Panc1 (cell line): ENCODE measurements around the gene GAS2. TPM values are rescaled to one million over a fixed set of nuclear protein-coding genes. Genes with fewer than 3 reads are reported as not detected.

ENCODE experiments used
- ATAC-seq: fragments of 200-7000 bp; cut with Tn5 transposase; 2 replicates; pipeline ENCODE4 v1.9.1; 2020; ENCODE audit warnings: mild to moderate bottlenecking, moderate library complexity
- BruUV-seq: library from RNA; stranded (reverse); fragments of 400-500 nt; replicated peaks from 2 replicates; lab custom pipeline; 2021; lab: Mats Ljungman, UMichigan
- CTCF ChIA-PET: fragments of 300-600 bp; sonication (Branson Sonifier 250); formaldehyde crosslinking; loops from one replicate; lab custom pipeline; 2022; ENCODE audit warnings: antibody characterized with exemption; lab: Charles Lee
- POLR2A ChIA-PET: fragments of 300-600 bp; sonication (Branson Sonifier 250); formaldehyde crosslinking; loops from one replicate; lab custom pipeline; 2022; ENCODE audit warnings: antibody characterized with exemption; lab: Charles Lee
- DNase-seq: peaks from one replicate; pipeline ENCODE4 v3.0.0-alpha.2; 2010; ENCODE audit warnings: low read depth, low spot score
- H3K27ac ChIP-seq: 2 replicates; pipeline ENCODE4 v1.5.1; 2011; ENCODE audit warnings: mild to moderate bottlenecking, low read length, inconsistent platforms
- H3K27me3 ChIP-seq: fragments of 200-500 bp; sonication (Bioruptor generic); 2 replicates; pipeline ENCODE4 v1.6.0; 2014; ENCODE audit warnings: low read length, inconsistent platforms; ENCODE audit not compliant: control insufficient read depth, insufficient read depth
- H3K36me3 ChIP-seq: fragments of 200-500 bp; sonication (Bioruptor generic); 2 replicates; pipeline ENCODE4 v1.5.1; 2014; ENCODE audit warnings: inconsistent platforms, mild to moderate bottlenecking, low read length, moderate library complexity; ENCODE audit not compliant: control insufficient read depth, insufficient read depth
- H3K4me1 ChIP-seq: 2 replicates; pipeline ENCODE4 v1.5.1; 2011; ENCODE audit warnings: inconsistent platforms, mild to moderate bottlenecking, low read length, moderate library complexity; ENCODE audit not compliant: control insufficient read depth, insufficient read depth
- H3K4me3 ChIP-seq, 2 experiments: 2 replicates each; pipeline ENCODE4 v1.5.1; 2011 to 2012; ENCODE audit warnings: low read depth in 2 of 2, low read length in 2 of 2, mild to moderate bottlenecking in 2 of 2, inconsistent platforms in 1 of 2, moderate library complexity in 1 of 2
- H3K9me3 ChIP-seq: fragments of 200-500 bp; sonication (Bioruptor generic); 2 replicates; pipeline ENCODE4 v1.5.1; 2014; ENCODE audit warnings: low read depth, mild to moderate bottlenecking, inconsistent platforms, low read length, moderate library complexity; ENCODE audit not compliant: control insufficient read depth, insufficient read depth
- POLR2AphosphoS5 ChIP-seq: IDR thresholded peaks from 2 replicates; pipeline ENCODE4 v1.6.1; 2012; ENCODE audit warnings: mild to moderate bottlenecking, low read depth, low read length, moderate library complexity
- SIN3A ChIP-seq: IDR thresholded peaks from 2 replicates; pipeline ENCODE4 v1.6.1; 2012; ENCODE audit warnings: low read depth, mild to moderate bottlenecking, low read length, moderate library complexity, borderline replicate concordance; ENCODE audit not compliant: insufficient read depth
- TCF7L2 ChIP-seq: IDR thresholded peaks from 2 replicates; pipeline ENCODE4 v1.6.1; 2011; ENCODE audit warnings: mild to moderate bottlenecking, low read depth, low read length, inconsistent platforms
- in situ Hi-C: cut with HindIII; loops from 2 replicates; pipeline ENCODE4 v1.10.0; 2016; ENCODE audit warnings: low sequenced_read_pairs, low pct_unique_long_range_greater_than_20kb
- intact Hi-C: fragments of 100-400 bp; cut with micrococcal nuclease; formaldehyde crosslinking; loops from one replicate; pipeline ENCODE4 v1.10.0; 2022; ENCODE audit not compliant: unreplicated experiment
- total RNA-seq: library from RNA; stranded (reverse); gene quantifications from one replicate; pipeline ENCODE4 v1.2.1, GENCODE V29; 2021; ENCODE audit not compliant: unreplicated experiment
- TF ChIP-seq, protein P1 (sequence below): fragments of 450-650 bp; IDR thresholded peaks from 2 replicates; pipeline ENCODE4 v1.5.1; 2017; ENCODE audit warnings: mild to moderate bottlenecking
- TF ChIP-seq, protein P2 (sequence below), 2 experiments: IDR thresholded peaks; 2 replicates each; pipeline ENCODE4 v1.6.1; 2011 to 2012; ENCODE audit warnings: low read depth in 2 of 2, control low read depth in 1 of 2, low read length in 1 of 2, mild to moderate bottlenecking in 1 of 2, moderate library complexity in 1 of 2; ENCODE audit not compliant: insufficient read depth in 1 of 2

GAS2 gene
- total RNA-seq, 1 experiment from 2014 or later, result 0.87 TPM

DNA sequence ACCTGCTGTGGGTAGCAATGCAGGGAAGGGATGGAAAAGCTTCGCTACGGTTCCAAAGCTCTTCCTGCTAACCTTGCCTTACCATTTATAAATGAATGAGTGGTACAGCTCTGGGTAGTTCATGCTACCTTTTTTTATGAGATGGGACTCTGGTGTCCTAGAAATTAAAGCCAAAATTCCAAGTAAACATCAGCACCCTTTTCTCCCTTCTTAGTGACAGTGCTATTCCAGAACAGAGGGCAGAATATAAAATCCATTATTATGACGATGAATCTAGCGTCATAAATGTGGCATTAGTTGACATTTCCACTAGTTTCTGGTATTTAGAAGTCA lies 163.6 kb downstream of the GAS2 start:
- Histone ChIP-seq H3K27ac (no peak overlapping the region), H3K4me1 (peaks cover 3% of the 10 kb centered on the region; the same call in 1 of the 2 replicates), H3K4me3 (peak overlapping the region; percentile 60 to 82), H3K9me3 (no peaks in the 10 kb centered on the region), H3K36me3 (no peaks in the 10 kb centered on the region; the same call in 1 of the 2 replicates), H3K27me3 (no peaks in the 10 kb centered on the region)
- ChIA-PET POLR2A (no interaction called here), CTCF (interaction anchor here (0.6 to 0.7 kb wide), 3 partner anchors 38 to 497 kb away, joined by 3 to 5 read pairs (median 3); no protein-coding TSS in a partner anchor)
- ATAC-seq (no peak), DNase-seq (no peak)
- intact Hi-C loops, result no loop called here
- TF ChIP-seq POLR2AphosphoS5, result no peak
- TF ChIP-seq, protein P1, sequence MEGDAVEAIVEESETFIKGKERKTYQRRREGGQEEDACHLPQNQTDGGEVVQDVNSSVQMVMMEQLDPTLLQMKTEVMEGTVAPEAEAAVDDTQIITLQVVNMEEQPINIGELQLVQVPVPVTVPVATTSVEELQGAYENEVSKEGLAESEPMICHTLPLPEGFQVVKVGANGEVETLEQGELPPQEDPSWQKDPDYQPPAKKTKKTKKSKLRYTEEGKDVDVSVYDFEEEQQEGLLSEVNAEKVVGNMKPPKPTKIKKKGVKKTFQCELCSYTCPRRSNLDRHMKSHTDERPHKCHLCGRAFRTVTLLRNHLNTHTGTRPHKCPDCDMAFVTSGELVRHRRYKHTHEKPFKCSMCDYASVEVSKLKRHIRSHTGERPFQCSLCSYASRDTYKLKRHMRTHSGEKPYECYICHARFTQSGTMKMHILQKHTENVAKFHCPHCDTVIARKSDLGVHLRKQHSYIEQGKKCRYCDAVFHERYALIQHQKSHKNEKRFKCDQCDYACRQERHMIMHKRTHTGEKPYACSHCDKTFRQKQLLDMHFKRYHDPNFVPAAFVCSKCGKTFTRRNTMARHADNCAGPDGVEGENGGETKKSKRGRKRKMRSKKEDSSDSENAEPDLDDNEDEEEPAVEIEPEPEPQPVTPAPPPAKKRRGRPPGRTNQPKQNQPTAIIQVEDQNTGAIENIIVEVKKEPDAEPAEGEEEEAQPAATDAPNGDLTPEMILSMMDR, result peak; percentile 40
- no TSS peak for BruUV-seq
- in situ Hi-C loops, result no loop called here

DNA sequence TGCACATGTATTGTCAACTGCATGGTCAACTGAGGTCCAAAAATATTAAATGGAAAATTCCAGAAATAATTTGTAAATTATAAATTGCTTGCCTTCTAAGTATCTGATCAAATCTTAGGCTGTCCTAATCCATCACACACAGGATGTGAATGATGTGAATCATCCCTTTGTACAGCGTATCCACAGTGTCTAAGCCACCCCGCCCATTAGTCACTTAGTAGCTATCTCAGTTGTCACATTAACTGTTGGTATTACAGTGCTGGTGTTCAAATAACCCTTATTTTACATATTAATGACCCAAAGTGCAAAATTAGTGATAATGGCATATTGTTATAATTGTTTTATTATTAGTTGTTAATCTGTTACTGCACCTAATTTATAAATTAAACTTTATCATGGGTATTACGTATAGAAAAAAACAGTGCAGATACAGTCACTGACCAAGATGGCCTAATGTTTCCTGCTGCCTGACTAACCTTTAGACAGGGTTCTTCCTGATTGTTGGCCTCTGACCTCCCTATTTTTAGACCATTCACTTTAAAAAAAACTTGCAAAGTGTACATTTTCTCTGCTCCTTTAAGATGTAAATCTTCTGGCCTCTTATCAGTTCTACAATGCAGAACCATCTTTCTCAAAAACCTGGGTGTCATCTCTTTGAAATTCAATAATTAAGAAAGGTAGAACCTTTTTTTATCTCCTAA lies 166.1 kb downstream of the GAS2 start:
- Histone ChIP-seq H3K4me1 (peaks cover 3% of the 10 kb centered on the region; the same call in 1 of the 2 replicates), H3K27me3 (no peaks in the 10 kb centered on the region), H3K4me3 (no peak overlapping the region), H3K27ac (no peak overlapping the region), H3K36me3 (no peaks in the 10 kb centered on the region), H3K9me3 (no peaks in the 10 kb centered on the region)
- POLR2A ChIA-PET, result no interaction called here
- ATAC-seq (no peak), DNase-seq (no peak)
- BruUV-seq, result no TSS peak
- intact Hi-C loops (no loop called here), in situ Hi-C loops (no loop called here)
- TF ChIP-seq TCF7L2, result no peak
- TF ChIP-seq SIN3A, result no peak
- TF ChIP-seq, protein P1, result no peak
- no peak for TF ChIP-seq POLR2AphosphoS5
- TF ChIP-seq, protein P2, sequence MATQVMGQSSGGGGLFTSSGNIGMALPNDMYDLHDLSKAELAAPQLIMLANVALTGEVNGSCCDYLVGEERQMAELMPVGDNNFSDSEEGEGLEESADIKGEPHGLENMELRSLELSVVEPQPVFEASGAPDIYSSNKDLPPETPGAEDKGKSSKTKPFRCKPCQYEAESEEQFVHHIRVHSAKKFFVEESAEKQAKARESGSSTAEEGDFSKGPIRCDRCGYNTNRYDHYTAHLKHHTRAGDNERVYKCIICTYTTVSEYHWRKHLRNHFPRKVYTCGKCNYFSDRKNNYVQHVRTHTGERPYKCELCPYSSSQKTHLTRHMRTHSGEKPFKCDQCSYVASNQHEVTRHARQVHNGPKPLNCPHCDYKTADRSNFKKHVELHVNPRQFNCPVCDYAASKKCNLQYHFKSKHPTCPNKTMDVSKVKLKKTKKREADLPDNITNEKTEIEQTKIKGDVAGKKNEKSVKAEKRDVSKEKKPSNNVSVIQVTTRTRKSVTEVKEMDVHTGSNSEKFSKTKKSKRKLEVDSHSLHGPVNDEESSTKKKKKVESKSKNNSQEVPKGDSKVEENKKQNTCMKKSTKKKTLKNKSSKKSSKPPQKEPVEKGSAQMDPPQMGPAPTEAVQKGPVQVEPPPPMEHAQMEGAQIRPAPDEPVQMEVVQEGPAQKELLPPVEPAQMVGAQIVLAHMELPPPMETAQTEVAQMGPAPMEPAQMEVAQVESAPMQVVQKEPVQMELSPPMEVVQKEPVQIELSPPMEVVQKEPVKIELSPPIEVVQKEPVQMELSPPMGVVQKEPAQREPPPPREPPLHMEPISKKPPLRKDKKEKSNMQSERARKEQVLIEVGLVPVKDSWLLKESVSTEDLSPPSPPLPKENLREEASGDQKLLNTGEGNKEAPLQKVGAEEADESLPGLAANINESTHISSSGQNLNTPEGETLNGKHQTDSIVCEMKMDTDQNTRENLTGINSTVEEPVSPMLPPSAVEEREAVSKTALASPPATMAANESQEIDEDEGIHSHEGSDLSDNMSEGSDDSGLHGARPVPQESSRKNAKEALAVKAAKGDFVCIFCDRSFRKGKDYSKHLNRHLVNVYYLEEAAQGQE (IDR thresholded peaks at IDR 0.05; ENCODE audit: insufficient read depth in 1 of 2, low read depth in 2 of 2, low read length in 1 of 2), result no peak
- CTCF ChIA-PET, result no interaction called here
